Naive thymus-derived CD4-positive, alpha-beta T cell (primary cell): ENCODE results near the gene G3BP1. TPM values are rescaled to one million over a fixed set of nuclear protein-coding genes. Genes with fewer than 3 reads are reported as not detected.
A peak's percentile ranks its signal among the peaks of the same experiment; 100 is the strongest.
"Not testable (repeated sequence)": the region's sequence is repeated elsewhere in the genome, so short reads cannot be mapped to it uniquely, and the experiment has no call there.

ENCODE experiments used
- ATAC-seq: fragments of 150-1000 bp; cut with Tn5 transposase; 2 replicates; pipeline ENCODE4 v1.10.0; 2021; ENCODE audit warnings: mild to moderate bottlenecking, moderate library complexity
- CTCF ChIA-PET: fragments of 350-600 bp; sonication (Branson Sonifier 250); formaldehyde crosslinking; loops from one replicate; lab custom pipeline; 2021; ENCODE audit warnings: antibody characterized with exemption; lab: Charles Lee
- POLR2A ChIA-PET: fragments of 350-600 bp; sonication (Branson Sonifier 250); formaldehyde crosslinking; loops from one replicate; lab custom pipeline; 2021; ENCODE audit warnings: antibody characterized with exemption, inconsistent platforms; lab: Charles Lee
- DNase-seq, 9 donors: peaks; one replicate each; pipeline versions ENCODE4 v3.0.0 to v3.0.0-alpha.2; 2020 to 2022; ENCODE audit warnings: mixed read lengths in 1 of 9
- H3K27ac ChIP-seq: one replicate; pipeline ENCODE4 v1.7.0; 2013; ENCODE audit warnings: mild to moderate bottlenecking, low read depth, low read length, moderate library complexity
- H3K27me3 ChIP-seq, 2 donors: one replicate each; pipeline ENCODE4 v1.7.0; 2013; ENCODE audit warnings: low read length in 2 of 2, mild to moderate bottlenecking in 2 of 2, moderate library complexity in 2 of 2; ENCODE audit not compliant: control insufficient read depth in 2 of 2, insufficient read depth in 2 of 2
- H3K36me3 ChIP-seq, 3 experiments: 1 replicate in 2 of 3; 2 replicates in 1 of 3; pipeline ENCODE4 v1.7.0; 2013; ENCODE audit warnings: low read length in 3 of 3, mild to moderate bottlenecking in 3 of 3, moderate library complexity in 1 of 3; ENCODE audit not compliant: insufficient read depth in 3 of 3, control insufficient read depth in 2 of 3
- H3K4me1 ChIP-seq, 2 donors: one replicate each; pipeline ENCODE4 v1.7.0; 2013; ENCODE audit warnings: low read length in 2 of 2, mild to moderate bottlenecking in 2 of 2, moderate library complexity in 1 of 2; ENCODE audit not compliant: control insufficient read depth in 2 of 2, insufficient read depth in 2 of 2
- H3K4me3 ChIP-seq: 2 replicates; pipeline ENCODE4 v1.7.0; 2013; ENCODE audit warnings: mild to moderate bottlenecking, low read length
- H3K9me3 ChIP-seq, 3 experiments: 1 replicate in 2 of 3; 2 replicates in 1 of 3; pipeline ENCODE4 v1.7.0; 2013; ENCODE audit warnings: low read length in 3 of 3; ENCODE audit not compliant: control insufficient read depth in 2 of 3
- H3K27ac Mint-ChIP-seq, 9 donors: one replicate each; pipeline ENCODE4 v1.8.0; 2020 to 2022; ENCODE audit warnings: mixed read lengths in 9 of 9, mild to moderate bottlenecking in 8 of 9, moderate library complexity in 5 of 9, inconsistent platforms in 2 of 9
- H3K27me3 Mint-ChIP-seq, 5 donors: one replicate each; pipeline ENCODE4 v1.8.0; 2021 to 2022; ENCODE audit warnings: mixed read lengths in 5 of 5, mild to moderate bottlenecking in 1 of 5
- H3K36me3 Mint-ChIP-seq, 5 donors: one replicate each; pipeline ENCODE4 v1.8.0; 2020 to 2022; ENCODE audit warnings: mixed read lengths in 5 of 5, mild to moderate bottlenecking in 3 of 5, inconsistent platforms in 1 of 5
- H3K4me1 Mint-ChIP-seq, 7 donors: one replicate each; pipeline ENCODE4 v1.8.0; 2020 to 2022; ENCODE audit warnings: mixed read lengths in 7 of 7, mild to moderate bottlenecking in 3 of 7, inconsistent platforms in 1 of 7
- H3K4me3 Mint-ChIP-seq, 10 donors: one replicate each; pipeline ENCODE4 v1.8.0; 2020 to 2022; ENCODE audit warnings: mild to moderate bottlenecking in 10 of 10, mixed read lengths in 10 of 10, moderate library complexity in 6 of 10, inconsistent platforms in 2 of 10
- H3K9me3 Mint-ChIP-seq, 11 donors: one replicate each; pipeline ENCODE4 v1.8.0; 2020 to 2022; ENCODE audit warnings: mixed read lengths in 11 of 11, mild to moderate bottlenecking in 4 of 11, inconsistent platforms in 1 of 11, moderate library complexity in 1 of 11
- intact Hi-C, 2 donors: fragments of 100-400 bp; cut with micrococcal nuclease; formaldehyde crosslinking; loops; one replicate each; pipeline ENCODE4 v1.15.1; 2023
- polyA plus RNA-seq, 2 donors: library from polyadenylated mRNA; unstranded; fragments of 300-500 nt; fragmentation: Illumina TruSeq; gene quantifications; one replicate each; pipeline ENCODE4 v1.2.3, GENCODE V29; 2021
- total RNA-seq, 6 experiments: library from RNA in 5 of 6; stranded (reverse) in 5 of 6; gene quantifications; 1 replicate in 5 of 6; 2 replicates in 1 of 6; pipeline ENCODE4 v1.2.3 and lab custom pipeline; 2021 to 2026

Gene G3BP1
- total and polyA plus RNA-seq, 7 experiments from 2014 or later: 86.1 to 244 (median 158) TPM

GRCh38 chr5:151825445-151825844 lies 53.7 kb downstream of the G3BP1 start:
- DNase-seq (peak in 6 of 9 donors; percentile 2 to 37 (median 22)), ATAC-seq (peak; percentile 63)
- Mint-ChIP-seq H3K27me3 (no peaks in the 10 kb centered on the region), H3K4me3 (no peak overlapping the region), H3K27ac (no peak overlapping the region), H3K9me3 (peaks cover 0 to 11% (median 1%) of the 10 kb centered on the region in 11 donors), H3K4me1 (peaks cover 2 to 11% (median 6%) of the 10 kb centered on the region in 7 donors), H3K36me3 (peaks cover 0 to 25% (median 9%) of the 10 kb centered on the region in 5 donors)
- POLR2A ChIA-PET: interaction anchor here (0.6 kb wide), 1 partner anchor 196 kb away, joined by 3 read pairs; no protein-coding TSS in a partner anchor
- Histone ChIP-seq H3K36me3 (no peaks in the 10 kb centered on the region), H3K27ac (no peak overlapping the region), H3K4me1 (no peaks in the 10 kb centered on the region), H3K27me3 (no peaks in the 10 kb centered on the region), H3K9me3 (no peaks in the 10 kb centered on the region), H3K4me3 (no peak overlapping the region)
- intact Hi-C loops: loop anchor here (1.0 to 10.0 kb wide), 6 partner anchors 318 to 689 kb away; no protein-coding TSS in a partner anchor
- CTCF ChIA-PET: interaction anchor here (0.8 to 5.9 kb wide), 6 partner anchors 27 to 524 kb away, joined by 3 to 163 read pairs (median 4); no protein-coding TSS in a partner anchor

GRCh38 chr5:151829370-151829769 lies 57.6 kb downstream of the G3BP1 start:
- H3K4me3 Mint-ChIP-seq: no peak overlapping the region
- Histone ChIP-seq H3K4me1 (peaks cover 5 to 9% of the 10 kb centered on the region in 2 donors), H3K9me3 (peaks cover 0 to 12% (median 0%) of the 10 kb centered on the region in 3 experiments), H3K27ac (no peak overlapping the region), H3K36me3 (no peaks in the 10 kb centered on the region), H3K27me3 (no peaks in the 10 kb centered on the region), H3K4me3 (no peak overlapping the region)
- CTCF ChIA-PET: interaction anchor here (1.0 to 1.2 kb wide), 2 partner anchors 518 to 520 kb away, joined by 3 read pairs; no protein-coding TSS in a partner anchor
- H3K27me3 Mint-ChIP-seq: peaks cover 0 to 13% (median 0%) of the 10 kb centered on the region in 5 donors
- POLR2A ChIA-PET: no interaction called here
- peaks cover 11 to 49% (median 26%) of the 10 kb centered on the region in 11 donors for H3K9me3 Mint-ChIP-seq
- H3K27ac Mint-ChIP-seq: no peak overlapping the region
- intact Hi-C loops: loop anchor here in 1 of 2 donors (5.0 to 10.0 kb wide), 2 partner anchors 445 to 518 kb away; no protein-coding TSS in a partner anchor
- no peak for ATAC-seq
- peaks cover 8 to 32% (median 18%) of the 10 kb centered on the region in 7 donors for H3K4me1 Mint-ChIP-seq
- peaks cover 14 to 38% (median 25%) of the 10 kb centered on the region in 5 donors for H3K36me3 Mint-ChIP-seq
- DNase-seq: no peak

GRCh38 chr5:151832843-151833242 lies 61.1 kb downstream of the G3BP1 start:
- H3K4me1 ChIP-seq, DNase-seq, H3K4me3 ChIP-seq, H3K27me3 ChIP-seq, ATAC-seq, intact Hi-C loops, H3K36me3 ChIP-seq, POLR2A ChIA-PET, CTCF ChIA-PET, H3K4me3 Mint-ChIP-seq, H3K27ac ChIP-seq: not testable (repeated sequence)
- Mint-ChIP-seq H3K27ac (peak overlapping the region in 1 of 9 donors; percentile 16), H3K4me1 (peaks cover 8 to 32% (median 18%) of the 10 kb centered on the region in 7 donors), H3K36me3 (peaks cover 16 to 39% (median 25%) of the 10 kb centered on the region in 5 donors), H3K27me3 (peaks cover 0 to 13% (median 0%) of the 10 kb centered on the region in 5 donors), H3K9me3 (peaks cover 11 to 84% (median 49%) of the 10 kb centered on the region in 11 donors)
- peaks cover 0 to 15% (median 0%) of the 10 kb centered on the region in 3 experiments for H3K9me3 ChIP-seq

GRCh38 chr5:151846765-151847164 lies 75.0 kb downstream of the G3BP1 start:
- no peak for ATAC-seq
- H3K4me3 ChIP-seq: no peak overlapping the region
- intact Hi-C loops: no loop called here
- Mint-ChIP-seq H3K9me3 (peaks cover 0 to 11% (median 0%) of the 10 kb centered on the region in 11 donors), H3K27me3 (no peaks in the 10 kb centered on the region), H3K4me1 (no peaks in the 10 kb centered on the region), H3K4me3 (no peak overlapping the region), H3K36me3 (no peaks in the 10 kb centered on the region), H3K27ac (no peak overlapping the region)
- H3K9me3 ChIP-seq: no peaks in the 10 kb centered on the region
- H3K4me1 ChIP-seq: no peaks in the 10 kb centered on the region
- ChIA-PET POLR2A (no interaction called here), CTCF (no interaction called here)
- no peaks in the 10 kb centered on the region for H3K36me3 ChIP-seq
- no peak for DNase-seq
- no peaks in the 10 kb centered on the region for H3K27me3 ChIP-seq
- no peak overlapping the region for H3K27ac ChIP-seq

GRCh38 chr5:151847871-151848270 lies 76.1 kb downstream of the G3BP1 start:
- ATAC-seq (no peak), DNase-seq (no peak)
- Mint-ChIP-seq H3K4me3 (no peak overlapping the region), H3K4me1 (no peaks in the 10 kb centered on the region), H3K36me3 (no peaks in the 10 kb centered on the region), H3K27ac (no peak overlapping the region), H3K27me3 (no peaks in the 10 kb centered on the region), H3K9me3 (peaks cover 0 to 2% (median 0%) of the 10 kb centered on the region in 11 donors)
- H3K27me3 ChIP-seq: no peaks in the 10 kb centered on the region
- no peak overlapping the region for H3K4me3 ChIP-seq
- H3K9me3 ChIP-seq: no peaks in the 10 kb centered on the region
- CTCF ChIA-PET: no interaction called here
- H3K4me1 ChIP-seq: no peaks in the 10 kb centered on the region
- no peak overlapping the region for H3K27ac ChIP-seq
- no peaks in the 10 kb centered on the region for H3K36me3 ChIP-seq
- POLR2A ChIA-PET: no interaction called here
- intact Hi-C loops: no loop called here

- no peaks in the 10 kb centered on the region for H3K36me3 ChIP-seq
- intact Hi-C loops: no loop called here
- ATAC-seq: no peak
- no peaks in the 10 kb centered on the region for H3K27me3 ChIP-seq
- H3K9me3 ChIP-seq: no peaks in the 10 kb centered on the region
- H3K4me3 Mint-ChIP-seq: no peak overlapping the region
- DNase-seq: no peak
- ChIA-PET POLR2A (no interaction called here), CTCF (no interaction called here)
- no peak overlapping the region for H3K4me3 ChIP-seq
- H3K4me1 Mint-ChIP-seq: no peaks in the 10 kb centered on the region
- H3K27ac ChIP-seq: no peak overlapping the region
- no peaks in the 10 kb centered on the region for H3K4me1 ChIP-seq
- H3K27ac Mint-ChIP-seq: no peak overlapping the region
- no peaks in the 10 kb centered on the region for H3K27me3 Mint-ChIP-seq
- H3K36me3 Mint-ChIP-seq: peaks cover 0 to 11% (median 0%) of the 10 kb centered on the region in 5 donors
- H3K9me3 Mint-ChIP-seq: peaks cover 0 to 3% (median 0%) of the 10 kb centered on the region in 11 donors
Measured at GRCh38 chr5:151855701-151856100, 83.9 kb downstream of the G3BP1 start.

- Histone ChIP-seq H3K9me3 (no peaks in the 10 kb centered on the region), H3K27me3 (no peaks in the 10 kb centered on the region), H3K27ac (no peak overlapping the region), H3K4me3 (no peak overlapping the region), H3K4me1 (no peaks in the 10 kb centered on the region), H3K36me3 (no peaks in the 10 kb centered on the region)
- no peak overlapping the region for H3K27ac Mint-ChIP-seq
- H3K36me3 Mint-ChIP-seq: peaks cover 0 to 16% (median 0%) of the 10 kb centered on the region in 5 donors
- no peak overlapping the region for H3K4me3 Mint-ChIP-seq
- no peak for ATAC-seq
- no peaks in the 10 kb centered on the region for H3K4me1 Mint-ChIP-seq
- peaks cover 0 to 3% (median 0%) of the 10 kb centered on the region in 11 donors for H3K9me3 Mint-ChIP-seq
- intact Hi-C loops: no loop called here
- ChIA-PET POLR2A (no interaction called here), CTCF (no interaction called here)
- DNase-seq: no peak
- no peaks in the 10 kb centered on the region for H3K27me3 Mint-ChIP-seq
Measured at GRCh38 chr5:151856861-151857260, 85.1 kb downstream of the G3BP1 start.
